GM13977 (cell line): ENCODE results near the gene PKMYT1.

Experiments used
- DNase-seq: peaks from one replicate; pipeline ENCODE4 v3.0.0; 2012; ENCODE audit warnings: low spot score
- CTCF ChIP-seq: IDR thresholded peaks from 2 replicates; pipeline ENCODE4 v1.5.1; 2012; ENCODE audit warnings: mild to moderate bottlenecking, control low read depth; ENCODE audit not compliant: insufficient read depth; ENCODE audit errors: extremely low read depth, missing control alignments
- in situ Hi-C: fragments of 300-500 bp; cut with MboI; formaldehyde crosslinking; loops from one replicate; pipeline ENCODE4 v1.12.0; 2022; ENCODE audit warnings: low sequenced_read_pairs, low pct_unique_long_range_greater_than_20kb, mixed read lengths, inconsistent platforms; ENCODE audit not compliant: unreplicated experiment

Gene PKMYT1

GRCh38 chr16:2987833-2988232, 7.6 kb upstream of the PKMYT1 start:
- DNase-seq: no peak
- in situ Hi-C loops: no loop called here
- TF ChIP-seq CTCF: no peak

DNA sequence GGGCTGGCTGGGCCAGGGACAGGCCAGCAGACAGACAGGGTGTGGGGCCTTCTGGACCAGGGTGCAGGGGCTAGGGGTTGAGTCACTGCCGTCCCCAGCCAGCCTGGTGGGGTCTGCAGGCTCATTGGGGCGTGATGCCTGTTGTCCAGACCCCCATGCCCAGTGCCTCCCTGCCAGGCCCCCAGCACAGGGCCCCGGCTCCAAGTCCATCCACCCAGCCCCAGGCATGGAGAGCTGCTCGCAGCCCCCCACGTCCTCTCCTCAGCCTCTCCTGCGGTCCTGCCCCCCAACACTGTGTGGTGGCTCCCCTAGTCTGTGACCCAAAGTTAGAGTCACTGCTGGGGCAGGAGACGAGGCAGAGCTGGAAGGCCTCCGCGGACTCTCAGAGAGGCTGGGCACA, 7.0 kb upstream of the PKMYT1 start:
- no peak for DNase-seq
- in situ Hi-C loops: no loop called here
- TF ChIP-seq CTCF: no peak

DNA sequence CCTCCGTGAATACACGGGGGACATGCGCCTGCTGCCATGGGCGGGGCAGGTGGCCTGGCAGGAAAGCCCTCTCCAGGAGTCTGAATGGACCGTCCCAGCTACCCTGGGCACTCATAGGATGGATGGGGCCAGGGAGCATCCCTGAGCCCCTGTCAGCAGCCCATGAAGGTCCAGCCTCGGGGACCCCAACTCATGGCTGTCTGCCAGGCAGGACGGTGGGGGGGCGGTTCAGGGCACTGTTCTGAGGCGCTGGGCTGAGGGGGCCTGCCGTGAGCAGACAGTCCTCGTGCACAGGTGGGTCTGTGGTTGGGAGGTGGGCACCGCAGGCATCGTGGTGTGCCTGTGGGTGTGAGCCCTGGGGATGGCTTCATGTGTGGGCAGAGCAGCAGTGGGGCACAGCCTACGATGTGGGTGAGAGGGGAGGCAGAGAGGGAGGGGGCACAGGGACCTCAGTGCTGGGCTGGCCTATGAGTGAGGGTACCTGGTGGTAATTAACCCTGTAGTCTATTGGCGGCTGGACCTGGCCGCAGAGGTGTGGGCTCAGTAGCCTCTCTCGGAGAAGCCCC, 6.5 kb upstream of the PKMYT1 start:
- in situ Hi-C loops: no loop called here
- TF ChIP-seq CTCF: no peak
- no peak for DNase-seq

- in situ Hi-C loops: no loop called here
- DNase-seq: no peak
- no peak for TF ChIP-seq CTCF
These were observed 5.7 kb upstream of the PKMYT1 start for GRCh38 chr16:2985893-2986355.

DNA sequence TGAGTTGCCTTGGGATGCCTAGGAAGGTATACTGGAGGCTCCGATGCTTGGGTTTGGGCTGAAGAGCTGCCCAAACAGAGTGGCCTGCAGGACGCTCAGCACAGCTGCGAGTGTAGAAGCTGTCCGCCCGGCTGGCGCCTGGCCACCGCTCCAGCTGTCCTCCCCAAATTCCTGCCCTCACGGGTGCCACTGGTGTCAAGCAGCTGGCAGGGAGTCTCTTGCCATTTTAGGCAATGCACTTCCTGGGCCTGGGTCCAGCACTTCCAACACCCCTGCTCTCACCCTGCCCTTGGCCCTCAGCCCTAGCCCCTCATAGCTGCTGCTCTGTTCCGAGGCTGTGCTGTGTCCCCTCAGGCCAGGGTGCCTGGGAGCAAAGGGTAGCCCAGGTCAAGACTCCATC, 5.2 kb upstream of the PKMYT1 start:
- no peak for TF ChIP-seq CTCF
- DNase-seq: no peak
- in situ Hi-C loops: no loop called here

- peak; percentile 92 for DNase-seq
- peak; percentile 98 for TF ChIP-seq CTCF
- in situ Hi-C loops: no loop called here
These were observed 3.5 kb upstream of the PKMYT1 start for GRCh38 chr16:2983706-2984136.
